ENCODE results near the gene URB1. TPM values are rescaled to one million over a fixed set of nuclear protein-coding genes. Genes with fewer than 3 reads are reported as not detected.

URB1 gene
- polyA plus RNA-seq, 1 of the 3 experiments (the other 2 are of a cell fraction), result 9.9 TPM

GRCh38 chr21:32349333-32349944 is 43.4 kb downstream of the URB1 start:
- H3K27me3 ChIP-seq (ENCODE audit: insufficient read depth), result no peaks in the 10 kb centered on the region
- no peak overlapping the region for H3K4me3 ChIP-seq (ENCODE audit: low read depth in 2 of 2, low read length in 1 of 2)
- WGBS (ENCODE audit: low lambda C conversion rate), result 94% methylated on average over 16 of the region's 16 CpGs
- no peaks in the 10 kb centered on the region for H3K9me2 ChIP-seq
- H3K4me1 ChIP-seq (ENCODE audit: control insufficient read depth in 1 of 2, insufficient read depth in 2 of 2, low read depth in 1 of 2, low read length in 1 of 2), result peaks cover 0 to 10% of the 10 kb centered on the region in 2 experiments; a peak in 1 of 4 replicates
- no peak overlapping the region for H3K9ac ChIP-seq
- TF ChIP-seq USF2 (IDR thresholded peaks at IDR 0.05; ENCODE audit: borderline replicate concordance, low read depth, low read length) (no peak), ZBTB33 (IDR thresholded peaks at IDR 0.05; ENCODE audit: borderline replicate concordance, low read depth) (no peak), TEAD4 (IDR thresholded peaks at IDR 0.05; ENCODE audit: borderline replicate concordance, insufficient read depth) (no peak), FOXJ3 (CRISPR knock-in tag; IDR thresholded peaks at IDR 0.05) (no peak), RXRA (IDR thresholded peaks at IDR 0.05; ENCODE audit: borderline replicate concordance, low read depth) (no peak), JUND (IDR thresholded peaks at IDR 0.05) (no peak), TAF1 (IDR thresholded peaks at IDR 0.05; ENCODE audit: borderline replicate concordance, low read depth, low read length) (no peak), MXI1 (IDR thresholded peaks at IDR 0.05; ENCODE audit: low read depth, low read length) (no peak), PBX3 (IDR thresholded peaks at IDR 0.05) (no peak), IRF3 (IDR thresholded peaks at IDR 0.05; ENCODE audit: low read depth, low read length) (no peak), TCF12 (IDR thresholded peaks at IDR 0.05) (no peak), CHD2 (IDR thresholded peaks at IDR 0.05; ENCODE audit: low read length, partially characterized antibody) (no peak), EZH2phosphoT487 (IDR thresholded peaks at IDR 0.05; ENCODE audit: borderline replicate concordance, low read depth) (no peak), MEF2A (IDR thresholded peaks at IDR 0.05; ENCODE audit: borderline replicate concordance, low read depth) (no peak), YY1 (IDR thresholded peaks at IDR 0.05; ENCODE audit: low read depth) (no peak), RCOR1 (IDR thresholded peaks at IDR 0.05; ENCODE audit: low read length) (no peak), GATA2 (CRISPR knock-in tag; IDR thresholded peaks at IDR 0.05) (no peak)
- H3K4me2 ChIP-seq, result no peak overlapping the region
- H3K79me2 ChIP-seq (ENCODE audit: insufficient read depth), result peaks cover 16% of the 10 kb centered on the region; the same call in 1 of the 2 replicates
- no peak overlapping the region for H2AFZ ChIP-seq (ENCODE audit: low read depth)
- DNase-seq, result no peak
- no peak overlapping the region for H3K27ac ChIP-seq (ENCODE audit: low read depth in 2 of 2, low read length in 1 of 2)
- peaks cover 71 to 97% of the 10 kb centered on the region in 2 experiments for H3K36me3 ChIP-seq (replicated peaks in 1 of 2; ENCODE audit: control insufficient read depth in 1 of 2, insufficient read depth in 2 of 2, low read length in 1 of 2)
- POLR2A ChIA-PET, result no interaction called here
- CTCF ChIA-PET, result interaction anchor here (1.3 kb wide), 1 partner anchor 564 kb away, joined by 3 read pairs; no protein-coding TSS in a partner anchor
- H3K9me3 ChIP-seq, result peaks cover 7% of the 10 kb centered on the region; the same call in 1 of the 2 replicates
- H3F3A ChIP-seq (replicated peaks; ENCODE audit: insufficient read depth), result no peaks in the 10 kb centered on the region
- H4K20me1 ChIP-seq (ENCODE audit: insufficient read depth), result no peaks in the 10 kb centered on the region
